Left lung (tissue), 10 donors: ENCODE results near the gene LENEP. TPM values are rescaled to one million over a fixed set of nuclear protein-coding genes. Genes with fewer than 3 reads are reported as not detected.

ENCODE experiments used
- ATAC-seq: fragments of 200-7000 bp; cut with Tn5 transposase; one replicate; pipeline ENCODE4 v1.9.1; 2020; ENCODE audit warnings: moderate library complexity
- DNase-seq, 4 donors: peaks; one replicate each; pipeline ENCODE4 v3.0.0-alpha.2; 2013 to 2020
- H3K27ac ChIP-seq, 2 donors: fragments of 200-600 bp; sonication (generic) in 1 of 2; one replicate each; pipeline versions ENCODE4 v1.5.0 to v1.8.0; 2020 to 2021
- H3K27me3 ChIP-seq, 2 donors: fragments of 200-600 bp; sonication (generic) in 1 of 2; one replicate each; pipeline versions ENCODE4 v1.5.0 to v1.8.0; 2020 to 2021
- H3K36me3 ChIP-seq, 2 donors: fragments of 200-600 bp; sonication (generic) in 1 of 2; one replicate each; pipeline versions ENCODE4 v1.5.0 to v1.8.0; 2020 to 2021
- H3K4me1 ChIP-seq, 2 donors: fragments of 200-600 bp; one replicate each; pipeline ENCODE4 v1.8.0; 2021
- H3K4me3 ChIP-seq, 2 donors: fragments of 200-600 bp; sonication (generic) in 1 of 2; one replicate each; pipeline versions ENCODE4 v1.5.0 to v1.8.0; 2020 to 2021; ENCODE audit warnings: mild to moderate bottlenecking in 1 of 2
- H3K9me3 ChIP-seq, 2 donors: fragments of 200-600 bp; sonication (generic) in 1 of 2; one replicate each; pipeline versions ENCODE4 v1.5.0 to v1.8.0; 2020 to 2021
- intact Hi-C, 2 donors: fragments of 100-400 bp; cut with DNase I; formaldehyde crosslinking; loops; one replicate each; pipeline versions ENCODE4 v1.11.2 to v1.14.2; 2022
- polyA plus RNA-seq, 6 donors: library from polyadenylated mRNA; unstranded; fragments of 120-200 nt; gene quantifications; one replicate each; pipeline ENCODE4 v1.2.1, GENCODE V29; 2013; ENCODE audit not compliant: insufficient read length in 6 of 6
- total RNA-seq, 2 donors: library from RNA; stranded (reverse); fragmentation: NEBNext Ultra II Directional; extraction: Animal tissue kit (Norgen Biotek cat#: 25700); gene quantifications; one replicate each; pipeline ENCODE4 v1.2.1, GENCODE V29; 2021
- TF ChIP-seq, protein P1 (sequence below), 2 donors: fragments of 200-600 bp; sonication (generic) in 1 of 2; IDR thresholded peaks; one replicate each; pipeline versions ENCODE4 v1.5.0 to v1.8.0; 2021; ENCODE audit warnings: antibody characterized with exemption in 2 of 2
- donor health status: DM: no; HTN: yes; CAD: no.
- donor health status: DM: no; HTN: no; CAD: no.

LENEP gene
- total and polyA plus RNA-seq, 8 donors: 0.52 to 1.8 (median 0.81) TPM; not detected in 1

DNA sequence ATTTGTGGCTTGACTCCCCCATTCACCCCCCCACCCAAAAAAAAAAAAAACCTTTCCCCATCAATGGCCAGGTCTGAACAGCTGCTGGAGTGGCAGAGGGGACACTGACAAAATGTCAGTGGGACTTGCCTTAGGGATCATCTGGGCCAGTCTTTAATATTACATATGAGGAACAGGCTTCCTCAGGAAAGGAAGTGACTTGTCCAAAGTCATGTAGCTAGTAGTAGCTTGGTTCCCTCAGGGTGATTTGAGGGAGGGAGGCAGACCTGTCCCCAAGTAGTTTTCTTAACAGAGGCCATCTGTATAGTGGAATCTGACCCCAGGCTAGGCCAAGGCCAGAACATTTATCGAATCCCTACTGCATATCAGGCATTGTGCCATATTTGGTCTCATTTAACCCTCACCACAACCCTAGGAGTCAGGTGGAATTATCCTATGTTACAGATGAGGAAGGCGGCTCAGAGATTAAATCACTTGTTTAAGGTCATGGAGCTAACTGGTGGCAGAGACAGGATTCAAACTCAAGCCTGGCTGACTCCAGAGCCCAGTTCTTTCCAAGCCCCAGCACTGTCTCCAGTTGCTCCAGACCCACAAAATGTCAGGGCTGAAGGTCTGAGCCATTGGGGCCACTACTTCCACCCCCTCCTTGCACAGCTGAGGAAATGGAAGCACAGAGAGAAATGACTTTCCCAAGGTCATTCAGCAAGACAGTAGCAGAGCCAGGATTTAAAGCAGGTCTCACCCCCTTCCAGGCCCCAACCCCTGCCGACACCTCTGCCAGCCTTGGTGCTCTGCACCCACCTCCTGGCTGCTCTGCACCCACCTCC is 19.6 kb downstream of the LENEP start:
- ATAC-seq: no peak
- no peak for DNase-seq
- H3K36me3 ChIP-seq: peaks cover 0 to 50% of the 10 kb centered on the region in 2 donors
- no peak overlapping the region for H3K4me3 ChIP-seq
- TF ChIP-seq, protein P1, sequence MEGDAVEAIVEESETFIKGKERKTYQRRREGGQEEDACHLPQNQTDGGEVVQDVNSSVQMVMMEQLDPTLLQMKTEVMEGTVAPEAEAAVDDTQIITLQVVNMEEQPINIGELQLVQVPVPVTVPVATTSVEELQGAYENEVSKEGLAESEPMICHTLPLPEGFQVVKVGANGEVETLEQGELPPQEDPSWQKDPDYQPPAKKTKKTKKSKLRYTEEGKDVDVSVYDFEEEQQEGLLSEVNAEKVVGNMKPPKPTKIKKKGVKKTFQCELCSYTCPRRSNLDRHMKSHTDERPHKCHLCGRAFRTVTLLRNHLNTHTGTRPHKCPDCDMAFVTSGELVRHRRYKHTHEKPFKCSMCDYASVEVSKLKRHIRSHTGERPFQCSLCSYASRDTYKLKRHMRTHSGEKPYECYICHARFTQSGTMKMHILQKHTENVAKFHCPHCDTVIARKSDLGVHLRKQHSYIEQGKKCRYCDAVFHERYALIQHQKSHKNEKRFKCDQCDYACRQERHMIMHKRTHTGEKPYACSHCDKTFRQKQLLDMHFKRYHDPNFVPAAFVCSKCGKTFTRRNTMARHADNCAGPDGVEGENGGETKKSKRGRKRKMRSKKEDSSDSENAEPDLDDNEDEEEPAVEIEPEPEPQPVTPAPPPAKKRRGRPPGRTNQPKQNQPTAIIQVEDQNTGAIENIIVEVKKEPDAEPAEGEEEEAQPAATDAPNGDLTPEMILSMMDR (IDR thresholded peaks at IDR 0.05): no peak
- H3K27me3 ChIP-seq: no peaks in the 10 kb centered on the region
- no peaks in the 10 kb centered on the region for H3K9me3 ChIP-seq
- peak overlapping the region; percentile 39 to 95 for H3K27ac ChIP-seq
- H3K4me1 ChIP-seq: peaks cover 30 to 97% of the 10 kb centered on the region in 2 donors
- intact Hi-C loops: no loop called here

DNA sequence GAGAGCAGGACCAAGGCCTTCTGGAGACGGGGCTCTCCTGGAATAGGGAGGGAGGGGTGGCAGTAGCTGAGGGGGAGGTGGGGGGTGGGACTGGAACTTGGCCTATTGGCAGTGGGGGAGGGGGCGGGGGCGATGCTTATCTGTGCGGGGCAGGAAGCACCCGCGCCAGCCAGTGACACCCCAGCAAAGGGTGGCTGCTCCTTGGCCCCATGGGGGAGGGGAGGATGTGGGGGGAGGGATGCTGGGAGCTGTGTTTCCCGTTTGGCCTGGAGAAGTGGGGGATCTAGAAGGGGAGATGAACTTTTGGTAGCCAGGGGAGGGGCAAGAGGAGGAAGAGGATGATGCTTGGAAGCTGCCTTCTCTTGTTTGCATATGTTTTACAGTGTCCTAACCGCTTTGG is 20.2 kb downstream of the LENEP start:
- no peak for ATAC-seq
- Histone ChIP-seq H3K27ac (peak overlapping the region in 1 of 2 donors; percentile 95), H3K36me3 (peaks cover 0 to 56% of the 10 kb centered on the region in 2 donors), H3K27me3 (no peaks in the 10 kb centered on the region), H3K4me3 (no peak overlapping the region), H3K9me3 (no peaks in the 10 kb centered on the region), H3K4me1 (peaks cover 29 to 99% of the 10 kb centered on the region in 2 donors)
- no peak for DNase-seq
- TF ChIP-seq, protein P1 (IDR thresholded peaks at IDR 0.05): no peak
- intact Hi-C loops: no loop called here

DNA sequence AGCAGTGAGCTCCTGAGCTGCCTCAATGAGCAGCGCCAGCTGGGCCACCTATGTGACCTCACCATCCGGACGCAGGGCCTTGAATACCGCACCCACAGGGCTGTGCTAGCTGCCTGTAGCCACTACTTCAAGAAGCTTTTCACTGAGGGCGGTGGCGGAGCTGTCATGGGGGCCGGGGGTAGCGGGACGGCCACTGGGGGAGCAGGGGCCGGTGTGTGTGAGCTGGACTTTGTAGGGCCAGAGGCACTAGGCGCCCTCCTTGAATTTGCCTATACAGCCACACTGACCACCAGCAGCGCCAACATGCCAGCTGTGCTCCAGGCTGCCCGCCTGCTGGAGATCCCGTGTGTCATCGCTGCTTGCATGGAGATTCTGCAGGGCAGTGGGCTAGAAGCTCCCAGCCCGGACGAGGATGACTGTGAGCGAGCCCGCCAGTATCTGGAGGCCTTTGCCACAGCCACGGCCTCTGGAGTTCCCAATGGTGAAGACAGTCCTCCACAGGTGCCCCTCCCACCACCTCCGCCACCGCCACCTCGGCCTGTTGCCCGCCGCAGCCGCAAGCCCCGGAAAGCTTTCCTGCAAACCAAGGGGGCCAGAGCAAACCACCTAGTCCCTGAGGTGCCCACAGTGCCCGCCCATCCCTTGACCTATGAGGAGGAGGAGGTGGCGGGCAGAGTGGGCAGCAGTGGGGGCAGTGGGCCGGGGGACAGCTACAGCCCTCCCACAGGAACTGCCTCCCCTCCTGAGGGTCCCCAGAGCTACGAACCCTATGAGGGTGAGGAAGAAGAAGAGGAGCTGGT is 21.5 kb downstream of the LENEP start:
- peaks cover 0 to 65% of the 10 kb centered on the region in 2 donors for H3K36me3 ChIP-seq
- TF ChIP-seq, protein P1 (IDR thresholded peaks at IDR 0.05): no peak
- DNase-seq (no peak), ATAC-seq (no peak)
- peaks cover 33 to 90% of the 10 kb centered on the region in 2 donors for H3K4me1 ChIP-seq
- no peaks in the 10 kb centered on the region for H3K27me3 ChIP-seq
- intact Hi-C loops: no loop called here
- no peaks in the 10 kb centered on the region for H3K9me3 ChIP-seq
- H3K4me3 ChIP-seq: no peak overlapping the region
- peak overlapping the region in 1 of 2 donors; percentile 78 for H3K27ac ChIP-seq

DNA sequence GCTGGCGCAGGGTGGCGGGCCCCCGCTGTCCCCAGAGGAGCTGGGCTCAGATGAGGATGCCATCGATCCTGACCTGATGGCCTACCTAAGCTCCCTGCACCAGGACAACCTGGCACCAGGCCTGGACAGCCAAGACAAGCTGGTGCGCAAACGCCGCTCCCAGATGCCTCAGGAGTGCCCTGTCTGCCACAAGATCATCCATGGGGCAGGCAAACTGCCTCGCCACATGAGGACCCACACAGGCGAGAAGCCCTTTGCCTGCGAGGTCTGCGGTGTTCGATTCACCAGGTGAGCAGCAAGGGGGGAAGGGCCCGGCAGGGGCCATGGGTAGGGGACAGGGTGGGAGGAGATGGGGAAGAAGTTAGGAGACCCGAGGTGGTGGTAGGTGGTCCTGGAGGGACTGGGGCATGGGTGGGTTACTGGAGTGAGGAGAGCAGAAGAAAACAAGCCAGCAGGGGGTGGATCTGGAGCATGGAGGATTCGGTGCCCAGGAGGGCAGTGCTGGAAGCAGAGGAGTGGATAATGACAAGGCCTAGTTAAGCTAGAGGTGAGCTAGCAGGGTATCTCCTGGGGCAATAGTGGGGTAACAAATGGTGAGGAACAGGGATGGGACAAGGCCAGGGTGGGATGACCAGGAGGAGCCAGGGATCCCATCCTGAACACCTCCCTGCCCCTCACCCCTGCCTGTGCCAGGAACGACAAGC is 22.3 kb downstream of the LENEP start:
- H3K4me3 ChIP-seq: no peak overlapping the region
- TF ChIP-seq, protein P1 (IDR thresholded peaks at IDR 0.05): no peak
- H3K9me3 ChIP-seq: no peaks in the 10 kb centered on the region
- ATAC-seq (no peak), DNase-seq (no peak)
- peak overlapping the region in 1 of 2 donors; percentile 78 for H3K27ac ChIP-seq
- peaks cover 33 to 83% of the 10 kb centered on the region in 2 donors for H3K4me1 ChIP-seq
- no peaks in the 10 kb centered on the region for H3K27me3 ChIP-seq
- intact Hi-C loops: no loop called here
- peaks cover 0 to 65% of the 10 kb centered on the region in 2 donors for H3K36me3 ChIP-seq
